Activated CD8-positive, alpha-beta memory T cell treated with anti-CD3 and anti-CD28 coated beads, Interleukin-2, amount 50 U/mL, for 1 hour (primary cell): Measurements from ENCODE around the gene IGFBP5.

Experiments used
- DNase-seq: peaks from one replicate; pipeline ENCODE4 v3.0.0-alpha.2; 2020; ENCODE audit errors: extremely low read depth

Gene IGFBP5

GRCh38 chr2:216714376-216714775 is 19.0 kb upstream of the IGFBP5 start:
- DNase-seq, result no peak

DNA sequence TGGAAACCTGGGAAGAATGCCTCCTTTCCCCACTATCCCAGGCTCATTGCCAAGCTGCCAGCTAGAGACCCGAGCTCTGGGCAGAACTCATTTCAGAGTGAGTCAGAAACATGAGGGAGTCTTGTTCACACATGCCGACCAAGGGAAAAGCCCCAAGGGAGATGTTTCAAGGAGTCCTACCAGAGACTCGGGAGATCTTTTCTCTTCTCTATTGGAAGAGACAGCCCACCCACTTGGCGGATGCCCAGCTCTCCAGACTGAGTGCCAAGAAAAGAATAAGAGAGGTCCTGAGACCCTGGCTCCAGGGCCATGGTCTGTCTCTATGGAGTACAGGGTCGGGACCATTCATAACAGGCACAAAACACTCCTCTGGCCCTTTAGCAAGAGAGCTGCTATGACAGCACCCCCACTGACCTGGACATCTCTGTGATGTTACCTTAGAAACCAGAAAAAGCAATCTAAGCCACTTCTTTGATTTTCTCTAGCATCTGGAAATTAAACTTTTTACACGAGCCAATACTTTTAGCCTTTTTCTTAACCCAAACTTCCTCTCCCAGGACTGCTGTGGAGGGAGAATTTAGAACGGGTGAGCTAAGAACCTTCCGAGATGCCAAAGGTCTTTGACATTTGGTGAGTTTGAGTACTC is 18.5 kb upstream of the IGFBP5 start:
- DNase-seq, result no peak

GRCh38 chr2:216711348-216711747 is 16.0 kb upstream of the IGFBP5 start:
- no peak for DNase-seq

- no peak for DNase-seq
Measured at GRCh38 chr2:216710551-216711301, 15.4 kb upstream of the IGFBP5 start.

- no peak for DNase-seq
Measured at GRCh38 chr2:216702756-216703155, 7.4 kb upstream of the IGFBP5 start.

- no peak for DNase-seq
Measured at GRCh38 chr2:216701544-216701943, 6.2 kb upstream of the IGFBP5 start.

GRCh38 chr2:216700781-216701180 is 5.4 kb upstream of the IGFBP5 start:
- no peak for DNase-seq

GRCh38 chr2:216700088-216700567 is 4.8 kb upstream of the IGFBP5 start:
- DNase-seq, result no peak

GRCh38 chr2:216698895-216699294 is 3.5 kb upstream of the IGFBP5 start:
- DNase-seq, result no peak

DNA sequence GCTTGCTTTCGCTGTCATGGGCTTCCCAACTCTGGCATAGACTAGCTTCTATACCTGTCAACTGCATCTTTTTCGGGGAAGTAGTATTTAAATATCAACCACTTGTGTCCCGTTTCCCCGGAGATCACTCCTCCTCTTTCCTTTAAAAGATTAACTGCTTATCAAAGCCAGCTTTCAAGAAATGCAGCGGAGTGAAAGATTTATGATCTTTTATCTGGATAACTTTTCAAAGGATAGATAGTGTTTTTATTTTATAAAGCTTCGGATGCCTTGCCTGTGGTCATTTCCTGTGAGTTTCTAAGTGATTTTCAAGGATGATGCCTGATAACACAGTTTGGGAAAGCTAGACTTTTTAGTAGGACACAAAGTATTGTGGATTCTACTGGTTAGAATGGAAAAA is 2.9 kb upstream of the IGFBP5 start:
- DNase-seq, result no peak

DNA sequence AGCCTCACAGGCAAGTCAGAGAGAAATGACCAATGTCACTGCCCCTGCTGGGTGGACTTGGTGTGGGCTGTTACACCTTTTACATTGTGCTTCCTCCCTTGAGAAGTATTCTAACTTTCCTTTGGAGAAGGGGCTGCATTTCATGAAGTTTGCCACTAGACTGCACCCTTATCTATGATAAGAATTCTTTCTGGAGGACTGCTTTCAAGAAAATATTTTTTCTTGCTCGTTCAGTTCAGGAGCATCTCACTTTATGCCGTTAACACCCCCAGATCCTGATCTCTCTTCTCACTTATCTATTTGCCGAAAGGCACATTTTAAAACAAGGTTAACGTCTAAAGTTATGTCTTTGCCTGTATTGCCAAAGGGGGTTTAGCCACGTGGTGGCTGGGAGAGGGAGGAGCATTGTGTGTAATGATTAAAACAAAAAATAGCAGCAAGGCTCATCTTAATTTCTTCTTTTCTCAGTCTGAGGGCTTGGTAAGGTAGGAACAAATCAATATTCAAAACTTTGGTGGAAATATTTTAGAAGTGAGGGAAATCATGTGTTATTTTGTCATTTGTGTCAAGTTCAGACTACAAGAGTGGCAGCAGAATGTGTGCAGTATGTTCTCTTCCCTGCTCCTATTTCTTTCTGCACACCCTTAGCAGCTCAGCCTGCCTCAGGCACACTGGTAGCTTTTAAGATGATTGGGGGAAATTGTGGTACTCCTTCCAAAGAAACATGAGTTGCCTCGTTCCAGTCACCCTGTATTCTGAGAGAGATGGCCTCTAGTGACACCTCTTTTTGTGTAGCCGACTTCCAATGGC is 1.6 kb upstream of the IGFBP5 start:
- DNase-seq, result no peak

GRCh38 chr2:216696321-216696720 is 972 bp upstream of the IGFBP5 start:
- DNase-seq, result no peak

- DNase-seq, result no peak
Measured at GRCh38 chr2:216694826-216695217, 527 bp downstream of the IGFBP5 start.

DNA sequence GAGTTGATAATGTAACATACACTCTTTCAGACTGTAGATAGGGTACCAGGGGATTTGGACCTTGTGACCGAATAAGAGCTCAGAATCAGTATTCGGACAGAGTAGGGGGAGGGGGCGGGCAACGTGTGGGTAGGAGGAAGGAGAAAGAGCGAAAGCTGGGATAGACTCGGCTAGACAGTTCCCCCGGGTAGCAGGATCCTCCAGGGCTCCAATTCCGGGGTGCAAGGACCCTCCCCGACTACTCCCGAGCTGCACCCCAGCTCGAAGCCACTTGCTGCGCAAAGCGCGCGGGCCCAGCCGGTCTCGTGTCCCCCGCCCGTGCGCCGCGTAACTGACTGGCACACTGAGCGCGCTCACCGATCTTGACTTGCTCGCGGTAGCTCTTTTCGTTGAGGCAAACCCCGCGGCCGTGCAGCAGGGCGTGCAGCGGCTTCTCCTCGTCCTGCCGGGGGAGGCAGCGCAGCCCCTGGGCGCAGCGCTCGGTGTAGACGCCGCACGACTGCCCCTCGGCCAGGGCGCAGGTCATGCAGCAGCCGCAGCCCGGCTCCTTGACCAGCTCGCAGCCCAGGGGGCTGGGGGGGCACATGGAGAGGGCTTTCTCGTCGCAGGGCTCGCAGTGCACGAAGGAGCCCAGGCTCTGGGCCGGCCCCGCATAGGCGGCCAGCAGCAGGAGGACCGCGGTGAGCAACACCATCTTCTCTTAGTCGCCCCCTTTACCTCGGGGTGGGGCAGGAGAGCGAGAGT is 1.1 kb downstream of the IGFBP5 start:
- DNase-seq, result no peak

GRCh38 chr2:216693414-216694080 is 1.8 kb downstream of the IGFBP5 start:
- no peak for DNase-seq

- DNase-seq, result peak; percentile 28
Measured at GRCh38 chr2:216692636-216693413, 2.5 kb downstream of the IGFBP5 start.

DNA sequence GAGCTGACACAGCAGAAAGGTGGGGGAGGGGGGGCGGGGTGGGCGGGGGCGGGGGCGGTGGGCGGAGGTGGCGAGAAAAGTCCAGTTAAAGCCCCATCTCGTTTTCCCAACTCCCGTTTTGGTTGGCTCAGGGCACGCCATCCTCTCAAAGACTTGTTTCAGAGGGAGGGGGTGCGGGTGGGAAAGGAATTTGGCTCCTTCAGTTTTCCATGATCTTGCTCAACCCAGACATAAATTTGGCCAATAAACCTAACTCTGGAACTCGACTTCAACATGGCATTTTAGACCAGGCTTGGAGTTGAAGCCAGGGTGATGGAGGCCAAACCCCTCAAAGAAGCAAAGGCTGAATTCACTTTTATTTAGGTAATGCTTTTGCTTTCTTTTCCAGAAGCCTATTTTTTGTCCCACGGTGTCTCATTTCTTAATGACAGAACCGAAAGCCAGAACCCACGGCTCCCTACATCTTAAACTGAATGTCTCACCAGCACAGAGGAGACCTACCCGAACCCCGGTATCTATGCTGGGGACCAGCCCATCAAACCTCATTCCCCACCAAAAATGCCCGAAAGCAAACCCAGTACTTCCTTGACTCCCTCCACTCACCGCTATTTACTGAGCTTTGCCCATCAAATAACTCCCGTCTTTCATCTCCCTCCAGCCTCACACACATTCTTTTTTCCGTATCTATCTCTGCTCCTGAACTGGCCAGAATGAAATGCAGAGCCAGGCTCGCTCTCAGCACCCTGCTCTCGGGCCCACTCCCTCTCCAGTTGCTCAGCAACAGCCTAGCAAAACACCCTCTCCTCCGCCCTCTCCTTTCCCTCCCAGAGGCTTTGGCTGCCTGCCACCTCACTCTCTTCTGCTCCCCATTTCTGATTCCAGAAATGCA is 4.3 kb downstream of the IGFBP5 start:
- DNase-seq, result no peak

DNA sequence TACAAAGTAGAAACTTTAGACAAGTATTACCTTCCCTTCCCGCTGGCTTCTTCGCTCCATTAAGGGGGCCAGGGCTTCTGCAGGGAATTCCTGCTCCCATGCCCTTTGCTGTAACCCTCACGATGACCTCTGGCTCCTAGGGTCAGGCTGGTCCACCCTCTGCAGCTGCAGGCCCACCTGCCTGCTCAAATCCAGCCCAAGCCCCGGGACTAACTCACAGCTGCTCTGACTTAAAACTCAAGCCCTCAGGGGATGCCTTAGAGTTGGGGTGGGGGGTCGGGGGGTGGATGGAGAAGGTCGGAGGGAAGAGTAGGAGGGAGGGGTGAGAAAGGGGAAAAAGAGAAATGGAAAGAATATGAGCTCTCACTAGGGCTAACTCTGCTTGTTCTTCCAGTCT is 4.9 kb downstream of the IGFBP5 start:
- DNase-seq, result no peak

GRCh38 chr2:216689397-216689796 is 6.0 kb downstream of the IGFBP5 start:
- DNase-seq, result no peak
